Lower leg skin (tissue), 3 donors: ENCODE measurements around the gene RIPK4.

Source experiments
- POLR2A ChIP-seq, 2 donors: fragments of 450-650 bp; IDR thresholded peaks; one replicate each; pipeline ENCODE4 v1.6.1; 2016 to 2017; ENCODE audit warnings: antibody characterized with exemption in 2 of 2, mild to moderate bottlenecking in 1 of 2, moderate library complexity in 1 of 2
- TF ChIP-seq, protein P1 (sequence below), 3 donors: fragments of 450-650 bp; IDR thresholded peaks; one replicate each; pipeline ENCODE4 v1.5.1; 2016; ENCODE audit warnings: antibody characterized with exemption in 3 of 3, mild to moderate bottlenecking in 3 of 3, moderate library complexity in 2 of 3

DNA sequence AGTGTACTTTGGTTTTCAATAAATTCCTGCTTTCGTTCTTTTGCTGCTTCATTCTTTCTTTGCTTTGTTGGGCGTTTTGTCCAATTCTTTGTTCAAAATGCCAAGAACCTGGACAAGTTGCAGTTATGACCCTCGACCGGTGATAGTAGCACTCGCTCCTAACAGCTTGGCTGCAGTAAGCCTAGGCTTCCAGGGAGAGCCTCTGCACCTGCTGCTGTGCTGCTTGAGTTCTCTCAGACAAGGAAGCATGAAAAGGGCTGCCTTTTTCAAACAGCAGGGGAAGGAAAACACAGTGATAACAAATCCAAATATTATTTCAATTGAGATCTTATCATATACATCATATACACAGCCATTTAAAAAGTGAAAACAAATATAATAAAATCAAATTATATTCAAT, 12.8 kb upstream of the RIPK4 start:
- TF ChIP-seq POLR2A (IDR thresholded peaks at IDR 0.05) = no peak
- TF ChIP-seq, protein P1, sequence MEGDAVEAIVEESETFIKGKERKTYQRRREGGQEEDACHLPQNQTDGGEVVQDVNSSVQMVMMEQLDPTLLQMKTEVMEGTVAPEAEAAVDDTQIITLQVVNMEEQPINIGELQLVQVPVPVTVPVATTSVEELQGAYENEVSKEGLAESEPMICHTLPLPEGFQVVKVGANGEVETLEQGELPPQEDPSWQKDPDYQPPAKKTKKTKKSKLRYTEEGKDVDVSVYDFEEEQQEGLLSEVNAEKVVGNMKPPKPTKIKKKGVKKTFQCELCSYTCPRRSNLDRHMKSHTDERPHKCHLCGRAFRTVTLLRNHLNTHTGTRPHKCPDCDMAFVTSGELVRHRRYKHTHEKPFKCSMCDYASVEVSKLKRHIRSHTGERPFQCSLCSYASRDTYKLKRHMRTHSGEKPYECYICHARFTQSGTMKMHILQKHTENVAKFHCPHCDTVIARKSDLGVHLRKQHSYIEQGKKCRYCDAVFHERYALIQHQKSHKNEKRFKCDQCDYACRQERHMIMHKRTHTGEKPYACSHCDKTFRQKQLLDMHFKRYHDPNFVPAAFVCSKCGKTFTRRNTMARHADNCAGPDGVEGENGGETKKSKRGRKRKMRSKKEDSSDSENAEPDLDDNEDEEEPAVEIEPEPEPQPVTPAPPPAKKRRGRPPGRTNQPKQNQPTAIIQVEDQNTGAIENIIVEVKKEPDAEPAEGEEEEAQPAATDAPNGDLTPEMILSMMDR (IDR thresholded peaks at IDR 0.05) = no peak
